Upper lobe of left lung (tissue), 4 donors: ENCODE results near the gene ARID3A.

Experiments used
- CTCF ChIP-seq, 6 experiments: fragments of 450-650 bp in 4 of 6; fragments of 200-600 bp in 2 of 6; sonication (generic) in 2 of 6; IDR thresholded peaks; one replicate each; pipeline ENCODE4 v1.5.1; 2016 to 2019; ENCODE audit warnings: antibody characterized with exemption in 6 of 6
- EP300 ChIP-seq, 4 donors: sonication (generic); formaldehyde crosslinking; IDR thresholded peaks; one replicate each; pipeline ENCODE4 v1.5.1; 2017; ENCODE audit warnings: antibody characterized with exemption in 4 of 4, control low read depth in 2 of 4
- POLR2A ChIP-seq, 4 donors: fragments of 450-650 bp; IDR thresholded peaks; one replicate each; pipeline ENCODE4 v1.5.1; 2016 to 2017; ENCODE audit warnings: antibody characterized with exemption in 4 of 4, mild to moderate bottlenecking in 2 of 4
- POLR2AphosphoS5 ChIP-seq, 2 donors: sonication (generic); formaldehyde crosslinking; IDR thresholded peaks; one replicate each; pipeline ENCODE4 v1.5.1; 2017; ENCODE audit warnings: antibody characterized with exemption in 2 of 2

- TF ChIP-seq CTCF (IDR thresholded peaks at IDR 0.05): no peak
- TF ChIP-seq POLR2AphosphoS5 (IDR thresholded peaks at IDR 0.05): no peak
- TF ChIP-seq POLR2A (IDR thresholded peaks at IDR 0.05): no peak
- no peak for TF ChIP-seq EP300 (IDR thresholded peaks at IDR 0.05)
Observed at GRCh38 chr19:888581-889385, 37.1 kb upstream of the ARID3A start.
